Left kidney (tissue), 2 donors: ENCODE data around the gene CYP27B1. TPM values are rescaled to one million over a fixed set of nuclear protein-coding genes. Genes with fewer than 3 reads are reported as not detected.

Experiments
- DNase-seq: peaks from one replicate; pipeline ENCODE4 v3.0.0-alpha.2; 2013
- polyA plus RNA-seq: library from polyadenylated mRNA; unstranded; fragments of 120-200 nt; gene quantifications from one replicate; pipeline ENCODE4 v1.2.1, GENCODE V29; 2013; ENCODE audit not compliant: insufficient read length

Gene CYP27B1
- polyA plus RNA-seq, 1 donor = 2.0 TPM

- no peak for DNase-seq
Measured at GRCh38 chr12:57765698-57766463, 997 bp downstream of the CYP27B1 start.

- no peak for DNase-seq
Measured at GRCh38 chr12:57765003-57765697, 1.7 kb downstream of the CYP27B1 start.

- DNase-seq = no peak
Measured at GRCh38 chr12:57764662-57765002, 2.2 kb downstream of the CYP27B1 start.

- DNase-seq = no peak
Measured at GRCh38 chr12:57763881-57764661, 2.8 kb downstream of the CYP27B1 start.

- no peak for DNase-seq
Measured at GRCh38 chr12:57762463-57762862, 4.4 kb downstream of the CYP27B1 start.

GRCh38 chr12:57761391-57761998, 5.4 kb downstream of the CYP27B1 start:
- no peak for DNase-seq

GRCh38 chr12:57760347-57760982, 6.4 kb downstream of the CYP27B1 start:
- no peak for DNase-seq

GRCh38 chr12:57759360-57759980, 7.4 kb downstream of the CYP27B1 start:
- DNase-seq = no peak

GRCh38 chr12:57758552-57759359, 8.1 kb downstream of the CYP27B1 start:
- DNase-seq = no peak

GRCh38 chr12:57757771-57758170, 9.1 kb downstream of the CYP27B1 start:
- no peak for DNase-seq

GRCh38 chr12:57756406-57757341, 10.2 kb downstream of the CYP27B1 start:
- no peak for DNase-seq

- no peak for DNase-seq
Measured at GRCh38 chr12:57755454-57756372, 11.2 kb downstream of the CYP27B1 start.

- no peak for DNase-seq
Measured at GRCh38 chr12:57755194-57755453, 11.8 kb downstream of the CYP27B1 start.

GRCh38 chr12:57754411-57755193, 12.3 kb downstream of the CYP27B1 start, which contains the start of gene MARCHF9:
MARCHF9 (plus strand) TSS chr12:57755103; CDS start chr12:57755529, 426 bp downstream.
- DNase-seq = no peak

- DNase-seq = no peak
Measured at GRCh38 chr12:57753756-57754337, 13.0 kb downstream of the CYP27B1 start.

- DNase-seq = no peak
Measured at GRCh38 chr12:57752668-57753000, 14.2 kb downstream of the CYP27B1 start.
